Stimulated activated CD8-positive, alpha-beta memory T cell treated with anti-CD3 and anti-CD28 coated beads, Interleukin-2, amount 100 ng/mL, for 48 hours (primary cell): ENCODE results near the gene SRRM4.

Experiments used
- DNase-seq, 2 donors: peaks; one replicate each; pipeline ENCODE4 v3.0.0-alpha.2; 2020; ENCODE audit warnings: low read depth in 2 of 2

Gene SRRM4

GRCh38 chr12:119202544-119202943 is 221.2 kb downstream of the SRRM4 start:
- no peak for DNase-seq

GRCh38 chr12:119204131-119204530 is 222.8 kb downstream of the SRRM4 start:
- no peak for DNase-seq

GRCh38 chr12:119204671-119205285 is 223.4 kb downstream of the SRRM4 start:
- no peak for DNase-seq

GRCh38 chr12:119206348-119207062 is 225.2 kb downstream of the SRRM4 start:
- DNase-seq = no peak

- DNase-seq = no peak
Observed at GRCh38 chr12:119207063-119207560, 225.8 kb downstream of the SRRM4 start.

GRCh38 chr12:119208626-119209061 is 227.3 kb downstream of the SRRM4 start:
- DNase-seq = no peak

- no peak for DNase-seq
Observed at GRCh38 chr12:119211884-119212283, 230.5 kb downstream of the SRRM4 start.
